Endothelial cell (in vitro differentiated cells): ENCODE measurements around the gene ST6GALNAC2. TPM values are rescaled to one million over a fixed set of nuclear protein-coding genes. Genes with fewer than 3 reads are reported as not detected.

Experiments used
- DNase-seq: peaks from one replicate; pipeline ENCODE4 v3.0.0; 2021; ENCODE audit warnings: low spot score
- H3K27ac Mint-ChIP-seq: one replicate; pipeline ENCODE4 v1.8.0; 2021; ENCODE audit warnings: mixed read lengths, inconsistent platforms; ENCODE audit not compliant: unreplicated experiment
- H3K27me3 Mint-ChIP-seq: one replicate; pipeline ENCODE4 v1.8.0; 2021; ENCODE audit warnings: mild to moderate bottlenecking, moderate library complexity, mixed read lengths, inconsistent platforms; ENCODE audit not compliant: unreplicated experiment
- H3K36me3 Mint-ChIP-seq: one replicate; pipeline ENCODE4 v1.8.0; 2021; ENCODE audit warnings: mild to moderate bottlenecking, low read depth, mixed read lengths, inconsistent platforms; ENCODE audit not compliant: unreplicated experiment
- H3K4me1 Mint-ChIP-seq: one replicate; pipeline ENCODE4 v1.8.0; 2021; ENCODE audit warnings: mild to moderate bottlenecking, mixed read lengths, inconsistent platforms; ENCODE audit not compliant: unreplicated experiment
- H3K4me3 Mint-ChIP-seq: one replicate; pipeline ENCODE4 v1.8.0; 2021; ENCODE audit warnings: mild to moderate bottlenecking, mixed read lengths, inconsistent platforms; ENCODE audit not compliant: unreplicated experiment
- H3K9me3 Mint-ChIP-seq: one replicate; pipeline ENCODE4 v1.8.0; 2021; ENCODE audit warnings: mixed read lengths, inconsistent platforms; ENCODE audit not compliant: unreplicated experiment
- CTCF ChIP-seq: fragments of 200-600 bp; sonication (generic); IDR thresholded peaks from one replicate; pipeline ENCODE4 v1.5.0; 2021; ENCODE audit warnings: antibody characterized with exemption; ENCODE audit not compliant: unreplicated experiment
- total RNA-seq: library from RNA; stranded (reverse); fragmentation: NEBNext Ultra II Directional; extraction: Animal tissue kit (Norgen Biotek cat#: 25700); gene quantifications from one replicate; pipeline ENCODE4 v1.2.1, GENCODE V29; 2021; ENCODE audit not compliant: unreplicated experiment

Gene ST6GALNAC2
- total RNA-seq, 1 donor from 2014 or later = 2.2 TPM

- no peak for TF ChIP-seq CTCF
- no peak for DNase-seq
- no peaks in the 10 kb centered on the region for H3K36me3 Mint-ChIP-seq
- H3K27ac Mint-ChIP-seq = no peak overlapping the region
- no peaks in the 10 kb centered on the region for H3K9me3 Mint-ChIP-seq
- no peak overlapping the region for H3K4me3 Mint-ChIP-seq
- H3K4me1 Mint-ChIP-seq = peaks cover 12% of the 10 kb centered on the region
- H3K27me3 Mint-ChIP-seq = peaks cover 12% of the 10 kb centered on the region
Measured at GRCh38 chr17:76542566-76542971, 43.1 kb downstream of the ST6GALNAC2 start.

GRCh38 chr17:76541739-76542454 is 43.8 kb downstream of the ST6GALNAC2 start:
- DNase-seq = no peak
- Mint-ChIP-seq H3K9me3 (no peaks in the 10 kb centered on the region), H3K36me3 (no peaks in the 10 kb centered on the region), H3K4me3 (no peak overlapping the region), H3K4me1 (peaks cover 12% of the 10 kb centered on the region), H3K27ac (no peak overlapping the region), H3K27me3 (peaks cover 12% of the 10 kb centered on the region)
- TF ChIP-seq CTCF = no peak

- Mint-ChIP-seq H3K4me3 (no peak overlapping the region), H3K27ac (no peak overlapping the region), H3K9me3 (no peaks in the 10 kb centered on the region), H3K36me3 (no peaks in the 10 kb centered on the region), H3K27me3 (peaks cover 12% of the 10 kb centered on the region), H3K4me1 (peaks cover 9% of the 10 kb centered on the region)
- TF ChIP-seq CTCF = no peak
- peak; percentile 85 for DNase-seq
Measured at GRCh38 chr17:76540381-76541300, 45.0 kb downstream of the ST6GALNAC2 start.

- peaks cover 12% of the 10 kb centered on the region for H3K27me3 Mint-ChIP-seq
- peak within 1 kb of the TSS; percentile 65 for H3K4me3 Mint-ChIP-seq
- no peaks in the 10 kb centered on the region for H3K36me3 Mint-ChIP-seq
- H3K9me3 Mint-ChIP-seq = no peaks in the 10 kb centered on the region
- no peak within 1 kb of the TSS for H3K27ac Mint-ChIP-seq
- TF ChIP-seq CTCF = no peak
- no peak for DNase-seq
- peaks cover 9% of the 10 kb centered on the region for H3K4me1 Mint-ChIP-seq
Measured at GRCh38 chr17:76539631-76540271, 45.9 kb downstream of the ST6GALNAC2 start, which contains the start of gene PRCD. TSS of gene PRCD (plus strand) at chr17:76540044. CDS start at chr17:76540142, 98 bp downstream.
